ENCODE data around the gene FBXO5.

Gene FBXO5

GRCh38 chr6:152946995-152947394 is 35.8 kb downstream of the FBXO5 start:
- no peak for DNase-seq

- no peak for DNase-seq
Observed at GRCh38 chr6:152946484-152946883, 36.4 kb downstream of the FBXO5 start.

- DNase-seq: no peak
Observed at GRCh38 chr6:152943260-152943897, 39.5 kb downstream of the FBXO5 start.

- no peak for DNase-seq
Observed at GRCh38 chr6:152942319-152942869, 40.4 kb downstream of the FBXO5 start.

GRCh38 chr6:152941746-152942145 is 41.1 kb downstream of the FBXO5 start:
- DNase-seq: no peak

GRCh38 chr6:152932865-152933264 is 50.0 kb downstream of the FBXO5 start:
- no peak for DNase-seq

- no peak for DNase-seq
Observed at GRCh38 chr6:152922706-152923105, 60.1 kb downstream of the FBXO5 start.

All from NCI-H446 treated with DMSO at 0.1 percent for 48 hours (cell line).